ENCODE data around the gene LDHAL6A.

The LDHAL6A gene

DNA sequence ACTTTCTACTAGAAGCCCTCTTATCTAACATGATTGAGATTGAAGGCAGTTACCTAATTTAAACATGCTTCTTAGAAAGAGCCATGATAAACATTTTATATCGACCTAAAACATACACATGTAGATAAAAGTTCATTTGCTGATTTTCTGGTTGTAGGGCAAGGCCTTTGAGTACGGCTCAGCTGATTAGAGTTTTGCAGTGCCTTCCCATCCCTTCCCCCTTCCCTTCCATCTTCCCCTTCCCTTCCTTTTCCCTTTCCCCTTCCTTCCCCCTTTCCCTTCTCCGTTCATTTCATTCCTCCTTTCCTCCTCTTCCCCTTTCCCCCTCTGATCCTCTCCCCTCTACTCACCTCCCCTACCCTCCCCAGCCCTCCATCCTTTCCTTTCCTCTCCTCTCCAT lies 39.2 kb upstream of the LDHAL6A start:
- Histone ChIP-seq H3K79me2 (ENCODE audit: insufficient read depth, low read length) (no peaks in the 10 kb centered on the region), H3K4me1 (ENCODE audit: insufficient read depth, low read length, poor library complexity, severe bottlenecking) (peaks cover 6% of the 10 kb centered on the region), H3K9me3 (ENCODE audit: insufficient read depth, low read depth, low read length) (no peaks in the 10 kb centered on the region), H3K27me3 (ENCODE audit: insufficient read depth, low read length, poor library complexity, severe bottlenecking) (no peaks in the 10 kb centered on the region), H3K36me3 (ENCODE audit: insufficient read depth, low read length) (no peaks in the 10 kb centered on the region), H2AFZ (ENCODE audit: low read length) (no peak overlapping the region), H3K4me2 (ENCODE audit: low read depth, low read length, poor library complexity, severe bottlenecking) (no peak overlapping the region), H3K4me3 (ENCODE audit: low read length, poor library complexity, severe bottlenecking) (no peak overlapping the region), H3K9me2 (replicated peaks; ENCODE audit: low read depth, low read length) (no peaks in the 10 kb centered on the region), H4K20me1 (ENCODE audit: insufficient read depth, low read length, poor library complexity, severe bottlenecking) (no peaks in the 10 kb centered on the region), H3F3A (ENCODE audit: low read depth) (no peaks in the 10 kb centered on the region), H3K9ac (ENCODE audit: low read depth, low read length, poor library complexity, severe bottlenecking) (no peak overlapping the region)
- TF ChIP-seq, protein P1, sequence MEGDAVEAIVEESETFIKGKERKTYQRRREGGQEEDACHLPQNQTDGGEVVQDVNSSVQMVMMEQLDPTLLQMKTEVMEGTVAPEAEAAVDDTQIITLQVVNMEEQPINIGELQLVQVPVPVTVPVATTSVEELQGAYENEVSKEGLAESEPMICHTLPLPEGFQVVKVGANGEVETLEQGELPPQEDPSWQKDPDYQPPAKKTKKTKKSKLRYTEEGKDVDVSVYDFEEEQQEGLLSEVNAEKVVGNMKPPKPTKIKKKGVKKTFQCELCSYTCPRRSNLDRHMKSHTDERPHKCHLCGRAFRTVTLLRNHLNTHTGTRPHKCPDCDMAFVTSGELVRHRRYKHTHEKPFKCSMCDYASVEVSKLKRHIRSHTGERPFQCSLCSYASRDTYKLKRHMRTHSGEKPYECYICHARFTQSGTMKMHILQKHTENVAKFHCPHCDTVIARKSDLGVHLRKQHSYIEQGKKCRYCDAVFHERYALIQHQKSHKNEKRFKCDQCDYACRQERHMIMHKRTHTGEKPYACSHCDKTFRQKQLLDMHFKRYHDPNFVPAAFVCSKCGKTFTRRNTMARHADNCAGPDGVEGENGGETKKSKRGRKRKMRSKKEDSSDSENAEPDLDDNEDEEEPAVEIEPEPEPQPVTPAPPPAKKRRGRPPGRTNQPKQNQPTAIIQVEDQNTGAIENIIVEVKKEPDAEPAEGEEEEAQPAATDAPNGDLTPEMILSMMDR (conservative IDR thresholded peaks at IDR 0.05; ENCODE audit: low read length), result no peak
- TF ChIP-seq EZH2phosphoT487 (IDR thresholded peaks at IDR 0.05; ENCODE audit: borderline replicate concordance), result no peak

DNA sequence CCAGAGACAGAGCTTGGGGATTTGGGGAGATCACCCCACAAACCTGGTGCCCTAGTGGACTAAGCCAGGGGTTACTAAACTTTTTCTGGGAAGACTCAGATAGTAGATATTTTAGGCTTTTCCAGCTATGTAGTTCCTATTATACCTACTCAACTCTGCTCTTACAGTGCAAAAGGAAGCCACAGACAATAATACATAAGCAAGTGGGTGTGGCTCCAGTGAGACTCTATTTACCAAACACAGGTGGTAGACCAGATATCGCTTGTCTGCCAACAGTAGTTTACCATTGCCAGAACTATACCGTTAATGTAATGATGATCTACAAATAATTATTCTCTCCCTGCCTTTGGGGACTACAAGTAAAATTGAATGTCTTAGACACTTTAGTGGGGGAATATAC lies 36.6 kb upstream of the LDHAL6A start:
- no peak overlapping the region for H3K4me2 ChIP-seq (ENCODE audit: low read depth, low read length, poor library complexity, severe bottlenecking)
- no peak overlapping the region for H3K9ac ChIP-seq (ENCODE audit: low read depth, low read length, poor library complexity, severe bottlenecking)
- TF ChIP-seq EZH2phosphoT487 (IDR thresholded peaks at IDR 0.05; ENCODE audit: borderline replicate concordance), result no peak
- TF ChIP-seq, protein P1 (conservative IDR thresholded peaks at IDR 0.05; ENCODE audit: low read length), result no peak
- H3K36me3 ChIP-seq (ENCODE audit: insufficient read depth, low read length), result no peaks in the 10 kb centered on the region
- H3K27me3 ChIP-seq (ENCODE audit: insufficient read depth, low read length, poor library complexity, severe bottlenecking), result no peaks in the 10 kb centered on the region
- no peak overlapping the region for H3K4me3 ChIP-seq (ENCODE audit: low read length, poor library complexity, severe bottlenecking)
- H4K20me1 ChIP-seq (ENCODE audit: insufficient read depth, low read length, poor library complexity, severe bottlenecking), result no peaks in the 10 kb centered on the region
- peaks cover 6% of the 10 kb centered on the region for H3K4me1 ChIP-seq (ENCODE audit: insufficient read depth, low read length, poor library complexity, severe bottlenecking)
- H3K9me2 ChIP-seq (replicated peaks; ENCODE audit: low read depth, low read length), result no peaks in the 10 kb centered on the region
- no peak overlapping the region for H2AFZ ChIP-seq (ENCODE audit: low read length)
- H3K79me2 ChIP-seq (ENCODE audit: insufficient read depth, low read length), result no peaks in the 10 kb centered on the region
- H3K9me3 ChIP-seq (ENCODE audit: insufficient read depth, low read depth, low read length), result no peaks in the 10 kb centered on the region
- H3F3A ChIP-seq (ENCODE audit: low read depth), result no peaks in the 10 kb centered on the region

DNA sequence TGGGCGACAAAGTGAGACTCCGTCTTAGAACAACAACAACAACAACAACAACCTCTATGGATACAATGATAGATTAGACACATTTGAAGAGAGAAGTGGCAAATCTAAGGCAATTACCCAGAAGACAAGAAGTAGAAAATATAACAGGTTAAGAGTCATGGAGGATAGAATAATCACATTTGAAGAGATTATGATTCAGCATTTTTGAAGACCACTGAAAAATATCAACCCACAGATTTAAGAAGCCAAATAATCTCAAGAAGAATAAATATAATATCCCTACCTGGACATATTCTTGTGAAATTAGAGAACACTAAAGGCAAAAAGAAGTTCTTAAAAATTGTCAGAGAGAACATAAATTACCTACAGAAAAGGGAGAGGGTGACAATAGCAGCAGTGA lies 35.6 kb upstream of the LDHAL6A start:
- H3K79me2 ChIP-seq (ENCODE audit: insufficient read depth, low read length), result no peaks in the 10 kb centered on the region
- no peaks in the 10 kb centered on the region for H3K36me3 ChIP-seq (ENCODE audit: insufficient read depth, low read length)
- H4K20me1 ChIP-seq (ENCODE audit: insufficient read depth, low read length, poor library complexity, severe bottlenecking), result no peaks in the 10 kb centered on the region
- TF ChIP-seq, protein P1 (conservative IDR thresholded peaks at IDR 0.05; ENCODE audit: low read length), result no peak
- TF ChIP-seq EZH2phosphoT487 (IDR thresholded peaks at IDR 0.05; ENCODE audit: borderline replicate concordance), result no peak
- no peak overlapping the region for H3K4me2 ChIP-seq (ENCODE audit: low read depth, low read length, poor library complexity, severe bottlenecking)
- no peaks in the 10 kb centered on the region for H3K27me3 ChIP-seq (ENCODE audit: insufficient read depth, low read length, poor library complexity, severe bottlenecking)
- H2AFZ ChIP-seq (ENCODE audit: low read length), result 0 out of 2 replicates have a peak overlapping the region, but pooled peaks have one; percentile 77
- H3K4me3 ChIP-seq (ENCODE audit: low read length, poor library complexity, severe bottlenecking), result no peak overlapping the region
- peaks cover 6% of the 10 kb centered on the region for H3K4me1 ChIP-seq (ENCODE audit: insufficient read depth, low read length, poor library complexity, severe bottlenecking)
- H3K9ac ChIP-seq (ENCODE audit: low read depth, low read length, poor library complexity, severe bottlenecking), result no peak overlapping the region
- H3K9me3 ChIP-seq (ENCODE audit: insufficient read depth, low read depth, low read length), result no peaks in the 10 kb centered on the region
- no peaks in the 10 kb centered on the region for H3F3A ChIP-seq (ENCODE audit: low read depth)
- no peaks in the 10 kb centered on the region for H3K9me2 ChIP-seq (replicated peaks; ENCODE audit: low read depth, low read length)
